Sigmoid colon (tissue), 7 donors: Measurements from ENCODE around the gene SF1. TPM values are rescaled to one million over a fixed set of nuclear protein-coding genes. Genes with fewer than 3 reads are reported as not detected.

Experiments
- DNase-seq: peaks from one replicate; pipeline ENCODE4 v3.0.0-alpha.2; 2019
- H3K27ac ChIP-seq, 4 donors: fragments of 200-600 bp; sonication (generic); one replicate each; pipeline ENCODE4 v1.5.1; 2016 to 2019; ENCODE audit warnings: mild to moderate bottlenecking in 1 of 4
- H3K27me3 ChIP-seq, 3 donors: fragments of 200-600 bp; sonication (generic); one replicate each; pipeline ENCODE4 v1.5.1; 2019; ENCODE audit warnings: mild to moderate bottlenecking in 1 of 3
- H3K36me3 ChIP-seq, 4 donors: fragments of 200-600 bp; sonication (generic); one replicate each; pipeline ENCODE4 v1.5.1; 2016 to 2019
- H3K4me1 ChIP-seq, 4 donors: fragments of 200-600 bp; sonication (generic); one replicate each; pipeline ENCODE4 v1.5.1; 2017 to 2019
- H3K4me3 ChIP-seq, 4 donors: fragments of 200-600 bp; sonication (generic); one replicate each; pipeline ENCODE4 v1.5.1; 2017 to 2019; ENCODE audit warnings: mild to moderate bottlenecking in 2 of 4, moderate library complexity in 1 of 4
- H3K9me3 ChIP-seq, 4 donors: fragments of 200-600 bp in 3 of 4; sonication (generic) in 3 of 4; one replicate each; pipeline versions ENCODE4 v1.5.1 to v1.6.1; 2013 to 2019
- EP300 ChIP-seq, 4 donors: sonication (generic); formaldehyde crosslinking; IDR thresholded peaks; one replicate each; pipeline ENCODE4 v1.6.1; 2017; ENCODE audit warnings: antibody characterized with exemption in 4 of 4
- POLR2A ChIP-seq, 2 donors: fragments of 450-650 bp; IDR thresholded peaks; one replicate each; pipeline ENCODE4 v1.6.1; 2016; ENCODE audit warnings: antibody characterized with exemption in 2 of 2, mild to moderate bottlenecking in 2 of 2, moderate library complexity in 2 of 2
- POLR2AphosphoS5 ChIP-seq, 4 donors: sonication (generic); formaldehyde crosslinking; IDR thresholded peaks; one replicate each; pipeline ENCODE4 v1.6.1; 2017; ENCODE audit warnings: antibody characterized with exemption in 4 of 4
- WGBS, 2 donors: extraction: QIAGEN DNeasy Blood & Tissue Kit; methylation state at CpG; one replicate each; pipeline ENCODE4 v1.1.7; 2013; 5-methylcytosine and 5-hydroxymethylcytosine counted together
- intact Hi-C: fragments of 100-400 bp; cut with DNase I; formaldehyde crosslinking; loops from one replicate; pipeline ENCODE4 v1.15.1; 2023
- polyA plus RNA-seq, 3 donors: library from polyadenylated mRNA; stranded (reverse); fragments of 200-250 nt; gene quantifications; one replicate each; pipeline ENCODE4 v1.2.3, GENCODE V29; 2013
- total RNA-seq, 4 donors: library from RNA; depleted of rRNA; stranded (reverse); fragments of >200 nt; gene quantifications; one replicate each; pipeline ENCODE4 v1.1.0, GENCODE V29; 2016
- TF ChIP-seq, protein P1 (sequence below), 4 experiments: fragments of 450-650 bp in 3 of 4; fragments of 200-600 bp in 1 of 4; IDR thresholded peaks; one replicate each; pipeline ENCODE4 v1.5.1; 2016 to 2019; ENCODE audit warnings: antibody characterized with exemption in 4 of 4, mild to moderate bottlenecking in 3 of 4, moderate library complexity in 2 of 4
- donor health status: healthy with polysubstance abuse.
- donor health status: Bipolar disorder and iron deficiency.
- donor health status: healthy.

Gene SF1
- total and polyA plus RNA-seq, 7 donors = 36.5 to 381 (median 185) TPM

DNA sequence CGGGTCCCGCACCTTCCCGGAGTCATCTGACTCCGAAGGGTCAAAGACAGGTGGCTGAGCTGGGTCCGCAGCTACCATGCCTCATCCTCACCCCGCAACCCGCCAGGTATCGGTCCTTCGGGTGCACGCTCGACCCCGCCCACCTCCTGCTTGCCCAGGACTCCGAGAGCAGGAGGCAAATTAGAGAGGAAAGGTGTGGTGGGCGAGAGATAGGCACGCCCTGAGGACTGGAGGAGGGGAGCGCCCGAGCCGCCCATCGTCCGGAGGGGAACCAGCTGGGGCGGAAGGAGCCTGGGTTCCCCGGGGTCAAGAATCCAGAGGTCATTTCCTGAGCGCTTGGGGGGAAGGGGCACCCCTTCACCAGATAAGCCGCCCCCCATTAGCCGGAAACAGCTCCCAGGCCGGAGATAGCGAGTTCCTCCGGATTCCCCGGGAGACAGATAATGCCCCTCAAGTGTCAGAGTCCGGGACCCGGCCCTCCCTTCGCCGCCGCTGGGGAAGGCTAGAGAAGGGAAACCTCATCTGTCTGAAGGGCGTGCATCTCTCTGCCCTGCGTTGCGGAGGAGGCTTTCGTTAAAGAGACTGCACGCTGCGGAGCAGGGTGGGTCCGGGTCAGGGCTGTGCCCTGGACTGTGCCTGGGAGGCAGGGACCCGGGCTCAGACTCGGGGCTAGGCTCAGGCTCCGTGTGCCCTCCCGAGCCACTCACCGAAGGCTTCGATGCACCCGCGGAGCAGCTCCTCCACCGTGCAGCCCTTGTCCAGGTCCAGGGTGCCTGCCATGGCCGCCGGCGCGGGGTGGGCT lies 36.1 kb downstream of the SF1 start:
- DNase-seq = no peak
- intact Hi-C loops = loop anchor here (1.0 kb wide), 1 partner anchor 22 kb away; no protein-coding TSS in a partner anchor
- Histone ChIP-seq H3K27me3 (no peaks in the 10 kb centered on the region), H3K4me3 (peak overlapping the region; percentile 37 to 86 (median 68)), H3K9me3 (no peaks in the 10 kb centered on the region), H3K27ac (peak overlapping the region; percentile 95 to 98 (median 96)), H3K4me1 (peaks cover 0 to 50% (median 45%) of the 10 kb centered on the region in 4 donors), H3K36me3 (peaks cover 0 to 8% (median 0%) of the 10 kb centered on the region in 4 donors)
- 2 to 13% methylated on average over 54 of the region's 54 CpGs for WGBS, 2 donors
- TF ChIP-seq EP300 (IDR thresholded peaks at IDR 0.05) = no peak
- no peak for TF ChIP-seq POLR2A (IDR thresholded peaks at IDR 0.05)
- TF ChIP-seq, protein P1, sequence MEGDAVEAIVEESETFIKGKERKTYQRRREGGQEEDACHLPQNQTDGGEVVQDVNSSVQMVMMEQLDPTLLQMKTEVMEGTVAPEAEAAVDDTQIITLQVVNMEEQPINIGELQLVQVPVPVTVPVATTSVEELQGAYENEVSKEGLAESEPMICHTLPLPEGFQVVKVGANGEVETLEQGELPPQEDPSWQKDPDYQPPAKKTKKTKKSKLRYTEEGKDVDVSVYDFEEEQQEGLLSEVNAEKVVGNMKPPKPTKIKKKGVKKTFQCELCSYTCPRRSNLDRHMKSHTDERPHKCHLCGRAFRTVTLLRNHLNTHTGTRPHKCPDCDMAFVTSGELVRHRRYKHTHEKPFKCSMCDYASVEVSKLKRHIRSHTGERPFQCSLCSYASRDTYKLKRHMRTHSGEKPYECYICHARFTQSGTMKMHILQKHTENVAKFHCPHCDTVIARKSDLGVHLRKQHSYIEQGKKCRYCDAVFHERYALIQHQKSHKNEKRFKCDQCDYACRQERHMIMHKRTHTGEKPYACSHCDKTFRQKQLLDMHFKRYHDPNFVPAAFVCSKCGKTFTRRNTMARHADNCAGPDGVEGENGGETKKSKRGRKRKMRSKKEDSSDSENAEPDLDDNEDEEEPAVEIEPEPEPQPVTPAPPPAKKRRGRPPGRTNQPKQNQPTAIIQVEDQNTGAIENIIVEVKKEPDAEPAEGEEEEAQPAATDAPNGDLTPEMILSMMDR (IDR thresholded peaks at IDR 0.05) = no peak
- no peak for TF ChIP-seq POLR2AphosphoS5 (IDR thresholded peaks at IDR 0.05)

DNA sequence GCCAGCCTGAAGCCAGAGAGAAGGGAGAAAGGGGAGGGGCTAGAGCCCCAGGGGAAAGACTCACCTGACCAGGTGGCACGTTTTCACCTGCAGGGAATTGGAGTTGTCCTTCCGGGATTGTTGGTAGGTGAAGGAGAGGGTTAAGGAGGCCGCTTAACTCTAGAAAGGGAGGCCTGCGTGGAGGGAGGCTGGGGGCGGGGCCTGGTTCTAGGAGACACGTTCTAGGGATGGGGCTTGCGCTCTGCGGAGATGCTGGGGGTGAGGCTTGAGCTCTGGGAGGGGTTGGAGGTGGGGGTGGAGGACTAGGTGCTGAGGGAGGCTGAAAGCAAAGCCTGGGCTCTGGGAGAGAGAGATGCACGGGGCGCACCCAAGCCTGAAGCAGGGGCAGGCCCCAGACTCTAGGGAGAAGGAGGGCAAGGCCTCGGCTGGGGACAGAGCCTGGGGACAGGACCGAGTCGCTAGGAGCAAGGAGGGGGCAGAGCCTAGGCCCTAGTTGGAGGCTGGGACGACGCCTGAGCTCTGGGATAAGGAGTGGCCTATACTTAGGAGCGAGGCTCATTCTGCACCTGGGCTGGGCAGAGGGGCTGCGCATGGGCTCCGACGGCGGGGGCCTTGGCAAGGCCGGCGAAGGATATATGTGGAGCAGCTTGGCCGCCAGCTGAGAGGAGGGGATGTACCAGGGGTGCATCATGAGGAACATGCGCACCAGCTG lies 36.8 kb downstream of the SF1 start:
- DNase-seq = no peak
- Histone ChIP-seq H3K27ac (peak overlapping the region; percentile 95 to 98 (median 96)), H3K4me3 (peak overlapping the region in 3 of 4 donors; percentile 63 to 86 (median 72)), H3K4me1 (peaks cover 0 to 50% (median 45%) of the 10 kb centered on the region in 4 donors), H3K27me3 (no peaks in the 10 kb centered on the region), H3K9me3 (no peaks in the 10 kb centered on the region), H3K36me3 (peaks cover 0 to 15% (median 3%) of the 10 kb centered on the region in 4 donors)
- TF ChIP-seq POLR2A (IDR thresholded peaks at IDR 0.05) = no peak
- TF ChIP-seq, protein P1 (IDR thresholded peaks at IDR 0.05) = no peak
- WGBS, 2 donors = 26 to 60% methylated on average over 24 of the region's 24 CpGs
- intact Hi-C loops = loop anchor here (1.0 kb wide), 1 partner anchor 23 kb away; no protein-coding TSS in a partner anchor

DNA sequence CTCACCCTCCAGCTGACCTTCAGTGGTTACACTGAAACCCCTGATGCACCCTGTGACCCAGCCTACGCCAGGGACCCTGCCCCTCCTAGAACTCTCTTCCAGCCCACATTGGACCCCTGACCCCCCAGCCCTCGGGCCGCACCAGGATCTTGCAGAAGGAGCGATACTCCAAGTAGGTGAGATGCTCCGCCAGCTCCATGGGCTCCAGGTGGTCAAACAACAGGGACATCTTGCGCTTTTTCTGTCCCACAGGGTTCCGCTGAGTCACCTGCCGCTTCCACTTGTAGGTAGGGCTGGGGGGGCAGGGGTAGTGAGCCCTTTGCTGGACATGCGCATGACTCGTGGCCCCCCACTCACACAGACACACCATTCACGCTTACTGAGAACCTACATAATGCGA lies 38.5 kb downstream of the SF1 start:
- TF ChIP-seq POLR2AphosphoS5 (IDR thresholded peaks at IDR 0.05) (no peak), POLR2A (IDR thresholded peaks at IDR 0.05) (no peak), EP300 (IDR thresholded peaks at IDR 0.05) (no peak)
- TF ChIP-seq, protein P1 (IDR thresholded peaks at IDR 0.05) = no peak
- Histone ChIP-seq H3K4me1 (peaks cover 0 to 36% (median 32%) of the 10 kb centered on the region in 4 donors), H3K36me3 (peaks cover 0 to 31% (median 10%) of the 10 kb centered on the region in 4 donors), H3K9me3 (no peaks in the 10 kb centered on the region), H3K27me3 (no peaks in the 10 kb centered on the region), H3K27ac (no peak overlapping the region), H3K4me3 (no peak overlapping the region)
- intact Hi-C loops = no loop called here
- no peak for DNase-seq
- 84 to 92% methylated on average over 12 of the region's 12 CpGs for WGBS, 2 donors

DNA sequence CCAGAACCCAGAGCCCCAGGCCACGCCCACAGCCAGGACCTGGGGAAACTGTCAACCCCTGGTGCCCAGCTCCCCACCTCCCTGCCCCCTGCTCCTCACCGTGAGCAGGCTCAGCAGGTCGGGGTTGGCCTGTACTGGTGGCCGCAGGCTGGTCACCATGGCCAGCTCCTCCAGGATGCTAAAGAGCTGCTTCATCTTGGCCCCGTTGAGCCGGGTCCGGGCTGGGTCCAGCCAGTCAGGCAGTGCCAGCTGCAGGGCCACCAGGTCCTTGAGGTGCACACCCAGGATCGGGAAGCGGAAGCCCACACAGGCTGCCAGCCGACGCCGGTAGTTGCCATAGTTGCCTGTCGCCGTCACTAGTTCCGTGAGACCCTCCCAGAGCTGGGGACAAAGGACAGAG lies 41.7 kb downstream of the SF1 start:
- H3K36me3 ChIP-seq = peaks cover 0 to 61% (median 13%) of the 10 kb centered on the region in 4 donors

More for the DNA sequence above, 41.7 kb downstream of the SF1 start:
- Histone ChIP-seq H3K27me3 (no peaks in the 10 kb centered on the region), H3K4me3 (no peak overlapping the region), H3K4me1 (peaks cover 0 to 8% (median 2%) of the 10 kb centered on the region in 4 donors), H3K27ac (no peak overlapping the region), H3K9me3 (no peaks in the 10 kb centered on the region)
- no peak for DNase-seq
- intact Hi-C loops = no loop called here
- TF ChIP-seq EP300 (IDR thresholded peaks at IDR 0.05) = no peak
- no peak for TF ChIP-seq POLR2AphosphoS5 (IDR thresholded peaks at IDR 0.05)
- TF ChIP-seq POLR2A (IDR thresholded peaks at IDR 0.05) = no peak
- TF ChIP-seq, protein P1 (IDR thresholded peaks at IDR 0.05) = no peak
- 89 to 94% methylated on average over 15 of the region's 15 CpGs for WGBS, 2 donors
